Inflammatory macrophage (primary cell): ENCODE measurements around the gene CEP170B.
A peak's percentile ranks its signal among the peaks of the same experiment; 100 is the strongest.
"Not testable (repeated sequence)": the region's sequence is repeated elsewhere in the genome, so short reads cannot be mapped to it uniquely, and the experiment has no call there.

Experiments
- DNase-seq, 2 donors: peaks; one replicate each; pipeline ENCODE4 v3.0.0-alpha.2; 2020 to 2022

CEP170B gene

DNA sequence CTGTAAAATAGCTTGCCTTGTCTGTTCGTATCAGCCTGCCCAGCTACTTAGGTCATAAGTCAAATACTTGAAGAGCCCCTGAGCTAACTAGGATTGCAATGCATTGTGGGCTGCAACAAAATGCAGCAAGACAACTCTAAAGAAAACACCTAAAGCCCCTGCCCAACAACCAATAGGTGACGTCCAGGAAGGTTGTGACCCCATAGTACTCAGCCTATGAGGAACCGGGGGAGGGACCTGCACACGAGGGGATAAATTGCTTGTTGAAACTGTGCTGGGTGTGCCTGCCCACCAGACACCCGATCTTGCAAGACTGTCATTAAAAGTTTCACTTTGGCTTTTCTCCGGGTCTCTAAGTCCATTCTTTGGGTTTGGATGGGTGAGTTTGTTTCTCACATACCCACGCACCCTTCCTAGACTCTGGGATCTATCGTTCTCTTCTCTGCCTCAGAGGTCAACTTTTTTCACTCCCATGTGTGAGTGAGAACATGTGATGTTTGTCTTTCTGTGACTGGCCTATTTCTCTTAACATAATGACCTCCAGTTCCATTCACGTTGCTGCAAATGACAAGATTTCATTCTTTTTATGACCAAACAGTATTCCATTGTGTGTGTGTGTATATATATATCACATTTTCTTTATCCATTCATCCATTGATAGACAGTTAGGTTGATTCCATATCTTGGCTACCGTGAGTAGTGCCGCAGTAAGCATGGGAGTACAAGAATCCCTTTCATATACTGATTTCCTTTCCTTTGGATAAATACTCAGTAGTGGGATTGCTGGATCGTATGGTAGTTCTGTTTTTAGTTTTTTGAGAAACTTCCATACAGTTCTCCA is 54.3 kb downstream of the CEP170B start:
- DNase-seq, result not testable (repeated sequence)

- no peak for DNase-seq
Measured at GRCh38 chr14:104919993-104920315, 54.9 kb downstream of the CEP170B start.

DNA sequence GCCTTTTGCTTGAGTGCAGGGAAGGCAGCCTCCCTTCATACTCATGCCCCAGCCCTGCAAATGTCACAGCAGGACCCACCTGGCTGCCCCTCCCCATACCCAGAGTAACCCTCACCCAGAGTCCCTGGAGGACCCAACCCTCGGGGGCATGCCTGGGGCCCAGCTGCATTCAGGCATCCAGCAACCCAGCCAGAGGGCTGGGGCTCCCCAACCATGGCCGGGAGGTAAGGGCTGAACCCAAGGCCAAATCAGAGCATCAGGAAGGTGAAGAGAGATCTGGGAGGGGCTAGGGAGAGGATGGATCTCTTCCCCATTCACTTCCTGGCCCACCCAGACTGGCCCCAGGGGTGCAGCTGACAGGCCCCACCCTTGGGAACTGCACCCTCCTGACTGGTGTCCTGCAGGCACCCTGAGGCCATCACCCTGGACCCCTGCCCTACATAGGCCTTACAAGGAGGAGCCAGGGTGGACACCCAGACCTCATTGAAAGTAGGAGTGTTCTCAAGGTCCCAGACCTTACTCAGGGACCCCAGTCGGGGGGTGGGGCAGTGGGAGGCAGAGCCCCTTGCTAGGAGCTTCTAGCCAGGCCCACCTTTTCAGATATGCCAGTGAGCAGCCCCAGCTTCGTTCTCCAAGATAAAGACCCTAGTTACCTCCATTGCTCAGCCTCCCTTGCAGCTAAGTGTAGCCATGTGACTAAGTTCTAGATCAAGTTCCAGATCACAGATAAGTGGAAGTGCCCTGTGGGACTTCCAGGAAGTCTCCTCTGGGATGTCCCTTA is 58.8 kb downstream of the CEP170B start:
- no peak for DNase-seq

- DNase-seq, result peak; percentile 43 to 61
Measured at GRCh38 chr14:104924421-104925213, 59.5 kb downstream of the CEP170B start, which contains the start of gene PLD4. PLD4 (plus strand) TSS chr14:104924879; CDS start chr14:104927141, 2,262 bp downstream.

DNA sequence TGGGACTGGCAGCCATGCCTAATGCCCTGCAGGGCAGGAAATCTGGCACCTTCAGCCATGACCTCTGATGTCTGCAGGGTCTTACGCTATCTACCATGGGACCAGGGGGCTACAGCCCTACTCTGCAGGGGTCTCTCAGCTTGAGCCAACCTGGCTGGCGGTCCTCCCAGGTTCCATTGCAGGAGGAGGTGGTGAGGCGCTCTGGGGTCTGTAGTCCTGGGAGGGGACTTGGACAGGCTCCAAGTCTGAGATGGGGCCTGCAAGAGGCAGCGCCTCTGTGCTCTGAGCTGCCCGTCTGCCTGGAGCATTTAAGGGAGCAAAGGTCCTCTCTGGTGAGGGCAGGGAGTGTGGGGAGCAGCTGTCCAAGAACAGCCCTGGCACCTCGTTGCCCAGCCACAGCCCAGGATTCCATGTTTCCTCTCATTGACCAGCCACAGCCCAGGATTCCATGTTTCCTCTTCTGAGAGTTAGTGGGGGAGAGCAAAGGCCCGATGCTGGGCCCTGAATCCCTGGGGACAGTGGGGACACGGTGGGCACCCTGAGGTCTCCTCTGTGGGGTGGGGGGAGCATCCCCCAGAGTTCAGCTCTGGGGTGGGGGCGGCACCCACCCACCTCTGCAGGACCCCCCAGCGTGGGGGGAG is 60.3 kb downstream of the CEP170B start:
- no peak for DNase-seq

- DNase-seq, result no peak
Measured at GRCh38 chr14:104925855-104926609, 61.0 kb downstream of the CEP170B start.

GRCh38 chr14:104926619-104927431 is 61.8 kb downstream of the CEP170B start:
- DNase-seq, result peak; percentile 72 to 78

GRCh38 chr14:104927432-104927816 is 62.4 kb downstream of the CEP170B start:
- DNase-seq, result no peak

DNA sequence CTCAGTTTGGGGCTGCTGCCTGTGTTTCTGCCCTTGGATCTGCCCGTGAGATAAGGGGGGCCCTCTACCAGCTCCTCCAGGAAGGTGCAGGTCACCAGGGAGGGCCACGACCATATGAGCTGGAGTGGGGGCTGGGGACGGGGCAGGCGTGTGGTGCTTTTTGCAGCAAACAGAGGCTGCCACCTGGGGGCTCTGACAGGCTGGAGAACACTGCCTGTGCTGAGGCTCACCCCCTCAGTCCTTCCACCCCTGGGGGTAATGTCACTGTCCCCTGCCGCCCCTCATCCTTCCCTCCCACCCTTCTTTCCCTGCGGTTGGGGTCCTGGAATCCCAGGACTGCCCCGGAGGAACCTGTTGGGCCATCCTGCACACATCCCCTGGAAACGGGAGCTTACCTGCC is 62.8 kb downstream of the CEP170B start:
- DNase-seq, result no peak

- DNase-seq, result no peak
Measured at GRCh38 chr14:104928391-104929133, 63.5 kb downstream of the CEP170B start.

GRCh38 chr14:104929268-104930230 is 64.5 kb downstream of the CEP170B start:
- no peak for DNase-seq

DNA sequence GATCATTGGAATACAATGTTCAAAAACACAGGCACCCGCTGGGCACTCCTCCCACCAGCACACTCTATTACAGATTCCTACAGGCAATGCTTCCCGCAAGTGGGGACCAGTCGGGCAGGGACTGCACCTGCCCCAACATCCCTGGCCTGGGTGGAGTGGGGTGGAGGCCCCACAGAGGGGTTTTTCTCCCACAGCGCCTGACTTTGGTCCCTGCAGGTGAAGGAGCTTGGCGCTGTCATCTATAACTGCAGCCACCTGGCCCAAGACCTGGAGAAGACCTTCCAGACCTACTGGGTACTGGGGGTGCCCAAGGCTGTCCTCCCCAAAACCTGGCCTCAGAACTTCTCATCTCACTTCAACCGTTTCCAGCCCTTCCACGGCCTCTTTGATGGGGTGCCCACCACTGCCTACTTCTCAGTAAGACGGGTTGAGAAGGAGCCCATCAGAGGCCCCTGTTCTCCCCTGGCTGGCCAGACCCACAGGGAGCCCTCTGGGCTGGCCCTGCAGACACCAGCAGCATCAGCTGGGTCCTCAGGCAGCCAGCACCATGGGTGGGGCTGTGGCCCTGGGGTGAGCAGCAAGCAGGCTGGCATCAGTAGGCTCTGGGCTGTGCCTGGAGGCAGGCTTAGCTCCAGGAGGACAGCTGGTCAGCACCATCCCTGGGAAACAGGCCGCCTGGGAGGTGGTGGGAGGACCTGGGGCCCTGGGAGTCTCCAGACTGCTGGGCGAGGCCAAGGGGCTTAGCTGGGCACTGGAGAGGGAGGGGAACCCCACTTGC is 65.6 kb downstream of the CEP170B start:
- no peak for DNase-seq

GRCh38 chr14:104931304-104931770 is 66.3 kb downstream of the CEP170B start:
- DNase-seq, result no peak

DNA sequence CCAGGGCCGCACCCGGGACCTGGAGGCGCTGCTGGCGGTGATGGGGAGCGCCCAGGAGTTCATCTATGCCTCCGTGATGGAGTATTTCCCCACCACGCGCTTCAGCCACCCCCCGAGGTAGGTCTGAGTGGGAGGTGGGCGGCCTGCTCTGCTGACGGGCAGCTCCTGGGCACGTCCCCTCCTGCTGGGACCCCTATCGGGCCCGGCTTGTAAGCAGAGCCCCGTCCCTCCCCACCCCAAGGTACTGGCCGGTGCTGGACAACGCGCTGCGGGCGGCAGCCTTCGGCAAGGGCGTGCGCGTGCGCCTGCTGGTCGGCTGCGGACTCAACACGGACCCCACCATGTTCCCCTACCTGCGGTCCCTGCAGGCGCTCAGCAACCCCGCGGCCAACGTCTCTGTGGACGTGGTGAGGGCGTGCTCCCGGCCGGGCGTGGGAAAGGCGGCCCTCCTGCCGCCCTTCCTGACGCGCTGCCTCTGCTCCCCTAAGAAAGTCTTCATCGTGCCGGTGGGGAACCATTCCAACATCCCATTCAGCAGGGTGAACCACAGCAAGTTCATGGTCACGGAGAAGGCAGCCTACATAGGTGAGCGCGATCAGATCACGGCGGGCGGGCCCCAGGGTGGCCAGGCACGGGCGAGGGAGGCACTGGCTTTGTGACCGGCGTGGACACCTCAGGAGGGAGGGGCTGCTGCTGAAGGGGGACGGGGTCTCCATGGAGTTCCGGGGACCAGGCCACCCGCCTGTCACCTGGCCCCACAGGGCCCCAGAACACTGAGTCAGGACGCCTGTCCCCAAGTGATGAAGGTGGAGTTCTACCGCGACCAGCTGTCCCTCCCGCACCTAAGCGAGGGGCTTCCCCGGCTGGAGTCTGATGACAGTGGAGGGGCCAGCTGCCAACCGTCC is 67.0 kb downstream of the CEP170B start:
- DNase-seq, result no peak

DNA sequence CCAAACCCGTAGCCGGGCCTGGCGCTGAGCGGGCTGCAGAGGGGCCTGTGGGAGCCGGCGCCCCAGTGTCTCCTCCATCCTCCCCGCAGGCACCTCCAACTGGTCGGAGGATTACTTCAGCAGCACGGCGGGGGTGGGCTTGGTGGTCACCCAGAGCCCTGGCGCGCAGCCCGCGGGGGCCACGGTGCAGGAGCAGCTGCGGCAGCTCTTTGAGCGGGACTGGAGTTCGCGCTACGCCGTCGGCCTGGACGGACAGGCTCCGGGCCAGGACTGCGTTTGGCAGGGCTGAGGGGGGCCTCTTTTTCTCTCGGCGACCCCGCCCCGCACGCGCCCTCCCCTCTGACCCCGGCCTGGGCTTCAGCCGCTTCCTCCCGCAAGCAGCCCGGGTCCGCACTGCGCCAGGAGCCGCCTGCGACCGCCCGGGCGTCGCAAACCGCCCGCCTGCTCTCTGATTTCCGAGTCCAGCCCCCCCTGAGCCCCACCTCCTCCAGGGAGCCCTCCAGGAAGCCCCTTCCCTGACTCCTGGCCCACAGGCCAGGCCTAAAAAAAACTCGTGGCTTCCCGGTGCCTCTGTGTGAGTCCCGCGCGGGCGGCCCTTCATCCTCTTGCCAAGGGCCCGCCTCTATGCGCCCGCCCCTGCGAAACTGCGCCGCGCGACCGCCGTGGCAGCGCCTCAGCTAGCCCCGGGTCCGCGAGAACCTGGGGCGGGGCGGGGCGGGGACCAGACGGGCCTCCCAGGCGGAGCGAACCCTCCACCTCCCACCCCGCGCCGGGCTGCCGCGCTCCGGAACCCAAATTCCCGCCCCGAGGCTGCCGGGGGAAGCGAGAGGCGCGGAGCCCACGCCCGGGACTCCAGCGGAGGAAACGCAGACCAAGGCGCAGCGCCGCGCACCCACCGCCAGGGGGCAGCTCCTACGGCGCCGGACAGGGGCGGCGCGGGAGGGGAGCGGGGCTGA is 67.9 kb downstream of the CEP170B start:
- peak; percentile 79 to 85 for DNase-seq
